HG03039 (cell line): ENCODE measurements around the gene ATP2C1.
A peak's percentile ranks its signal among the peaks of the same experiment; 100 is the strongest.
"Not testable (repeated sequence)": the region's sequence is repeated elsewhere in the genome, so short reads cannot be mapped to it uniquely, and the experiment has no call there.

ENCODE experiments used
- ATAC-seq: cut with Tn5 transposase; IDR thresholded peaks from one replicate; pipeline ENCODE4 v1.9.1; 2021; ENCODE audit warnings: mild to moderate bottlenecking, moderate library complexity; ENCODE audit not compliant: unreplicated experiment

Gene ATP2C1

GRCh38 chr3:130893376-130894129, at the start of gene ATP2C1:
ATP2C1 (plus strand) TSS chr3:130894084; CDS start chr3:130894770, 686 bp downstream.
- ATAC-seq: peak; percentile 91

- no peak for ATAC-seq
These were observed 49.4 kb upstream of the ATP2C1 start for GRCh38 chr3:130844462-130844861.

GRCh38 chr3:130846181-130846580, 47.7 kb upstream of the ATP2C1 start:
- no peak for ATAC-seq

GRCh38 chr3:130849091-130849552, 44.8 kb upstream of the ATP2C1 start:
- ATAC-seq: no peak

GRCh38 chr3:130850044-130850797, 43.7 kb upstream of the ATP2C1 start:
- peak; percentile 69 for ATAC-seq

- ATAC-seq: no peak
These were observed 43.0 kb upstream of the ATP2C1 start for GRCh38 chr3:130850843-130851242.

- ATAC-seq: no peak
These were observed 42.6 kb upstream of the ATP2C1 start for GRCh38 chr3:130851277-130851676.

- no peak for ATAC-seq
These were observed 40.3 kb upstream of the ATP2C1 start for GRCh38 chr3:130853581-130853980.

- peak; percentile 42 for ATAC-seq
These were observed 39.5 kb upstream of the ATP2C1 start for GRCh38 chr3:130854208-130854864.

GRCh38 chr3:130857336-130858026, 36.4 kb upstream of the ATP2C1 start:
- no peak for ATAC-seq

- not testable (repeated sequence) for ATAC-seq
These were observed 31.8 kb upstream of the ATP2C1 start for GRCh38 chr3:130862130-130862529.

- no peak for ATAC-seq
These were observed 28.4 kb upstream of the ATP2C1 start for GRCh38 chr3:130865489-130865888.

- ATAC-seq: no peak
These were observed 27.6 kb upstream of the ATP2C1 start for GRCh38 chr3:130866327-130866726.

GRCh38 chr3:130870423-130870822, 23.5 kb upstream of the ATP2C1 start:
- no peak for ATAC-seq

GRCh38 chr3:130876594-130876993, 17.3 kb upstream of the ATP2C1 start:
- ATAC-seq: no peak

- no peak for ATAC-seq
These were observed 15.4 kb upstream of the ATP2C1 start for GRCh38 chr3:130878464-130878863.

- ATAC-seq: no peak
These were observed 4.4 kb upstream of the ATP2C1 start for GRCh38 chr3:130889416-130889946.

GRCh38 chr3:130892759-130893375, 1.0 kb upstream of the ATP2C1 start:
- peak; percentile 32 for ATAC-seq

GRCh38 chr3:130894130-130894985, 474 bp downstream of the ATP2C1 start:
- peak; percentile 15 for ATAC-seq

- no peak for ATAC-seq
These were observed 1.0 kb downstream of the ATP2C1 start for GRCh38 chr3:130894986-130895280.
